WTC11 (cell line): ENCODE results near the gene SMC1B. TPM values are rescaled to one million over a fixed set of nuclear protein-coding genes. Genes with fewer than 3 reads are reported as not detected.
"Not testable (repeated sequence)": the region's sequence is repeated elsewhere in the genome, so short reads cannot be mapped to it uniquely, and the experiment has no call there.

Experiments used
- ATAC-seq: fragments of 200-7000 bp; cut with Tn5 transposase; 2 replicates; pipeline ENCODE4 v1.10.0; 2021; ENCODE audit warnings: mild to moderate bottlenecking, moderate library complexity
- CTCF ChIA-PET: fragments of 300-600 bp; sonication (Branson Sonifier 250); formaldehyde crosslinking; loops from one replicate; lab custom pipeline; 2021; ENCODE audit warnings: antibody characterized with exemption; lab: Charles Lee
- POLR2A ChIA-PET: fragments of 350-600 bp; sonication (Branson Sonifier 250); formaldehyde crosslinking; loops from one replicate; lab custom pipeline; 2021; ENCODE audit warnings: antibody characterized with exemption; lab: Charles Lee
- DNase-seq: peaks from one replicate; pipeline ENCODE4 v3.0.0; 2021; ENCODE audit warnings: low spot score
- H3K27ac Mint-ChIP-seq: 2 replicates; pipeline ENCODE4 v1.8.0; 2021; ENCODE audit warnings: mixed read lengths
- H3K27me3 Mint-ChIP-seq: 2 replicates; pipeline ENCODE4 v1.8.0; 2021; ENCODE audit warnings: low read depth, mild to moderate bottlenecking, moderate library complexity, mixed read lengths
- H3K36me3 Mint-ChIP-seq: 2 replicates; pipeline ENCODE4 v1.8.0; 2021; ENCODE audit warnings: mixed read lengths
- H3K4me1 Mint-ChIP-seq: 2 replicates; pipeline ENCODE4 v1.8.0; 2022; ENCODE audit warnings: mixed read lengths
- H3K4me3 Mint-ChIP-seq: 2 replicates; pipeline ENCODE4 v1.8.0; 2021; ENCODE audit warnings: mild to moderate bottlenecking, moderate library complexity, mixed read lengths
- H3K9me3 Mint-ChIP-seq: 2 replicates; pipeline ENCODE4 v1.8.0; 2021; ENCODE audit warnings: mixed read lengths
- AR ChIP-seq: fragments of 250-450 bp; sonication (Bioruptor Pico); IDR thresholded peaks from 2 replicates; pipeline ENCODE4 v1.9.0; 2021; ENCODE audit warnings: mild to moderate bottlenecking
- ATF2 ChIP-seq: sonication (generic); formaldehyde crosslinking; IDR thresholded peaks from 2 replicates; pipeline ENCODE4 v1.8.1; 2022; ENCODE audit warnings: low read depth, missing genetic modification reagents, borderline replicate concordance
- CREM ChIP-seq: sonication (generic); formaldehyde crosslinking; IDR thresholded peaks from 2 replicates; pipeline ENCODE4 v1.8.1; 2022; ENCODE audit warnings: mild to moderate bottlenecking, missing genetic modification reagents, moderate library complexity
- E2F1 ChIP-seq: sonication (generic); formaldehyde crosslinking; IDR thresholded peaks from 2 replicates; pipeline ENCODE4 v1.8.0; 2022; ENCODE audit warnings: mild to moderate bottlenecking, missing genetic modification reagents
- E2F4 ChIP-seq: sonication (generic); formaldehyde crosslinking; IDR thresholded peaks from 2 replicates; pipeline ENCODE4 v1.8.1; 2022; ENCODE audit warnings: low read depth, mild to moderate bottlenecking, moderate library complexity, missing genetic modification reagents, borderline replicate concordance
- NFYB ChIP-seq: sonication (generic); formaldehyde crosslinking; conservative IDR thresholded peaks from 2 replicates; pipeline ENCODE4 v1.8.0; 2022; ENCODE audit warnings: low read depth, missing genetic modification reagents
- NR2C2 ChIP-seq: sonication (generic); formaldehyde crosslinking; IDR thresholded peaks from 2 replicates; pipeline ENCODE4 v1.8.0; 2022; ENCODE audit warnings: mild to moderate bottlenecking, missing genetic modification reagents
- NR3C1 ChIP-seq: sonication (generic); formaldehyde crosslinking; conservative IDR thresholded peaks from 2 replicates; pipeline ENCODE4 v1.8.1; 2023; ENCODE audit warnings: low read depth, mild to moderate bottlenecking, missing genetic modification reagents
- TP53 ChIP-seq: sonication (generic); formaldehyde crosslinking; IDR thresholded peaks from 2 replicates; pipeline ENCODE4 v1.8.1; 2023; ENCODE audit warnings: mild to moderate bottlenecking, missing genetic modification reagents
- USF1 ChIP-seq: sonication (generic); formaldehyde crosslinking; IDR thresholded peaks from 2 replicates; pipeline ENCODE4 v1.8.0; 2022; ENCODE audit warnings: mild to moderate bottlenecking, missing genetic modification reagents
- USF2 ChIP-seq: sonication (generic); formaldehyde crosslinking; IDR thresholded peaks from 2 replicates; pipeline ENCODE4 v1.8.1; 2023; ENCODE audit warnings: mild to moderate bottlenecking, missing genetic modification reagents, moderate library complexity
- ZNF425 ChIP-seq: fragments of 250-450 bp; sonication (Bioruptor Pico); conservative IDR thresholded peaks from 2 replicates; pipeline ENCODE4 v1.9.0; 2021; ENCODE audit warnings: mild to moderate bottlenecking
- ZNF671 ChIP-seq: fragments of 250-450 bp; sonication (Bioruptor Pico); IDR thresholded peaks from 2 replicates; pipeline ENCODE4 v1.8.0; 2021; ENCODE audit warnings: mild to moderate bottlenecking
- total RNA-seq: library from RNA; stranded (reverse); gene quantifications from 3 replicates; pipeline ENCODE4 v1.2.3, GENCODE V29; 2021

SMC1B gene
- total RNA-seq, 1 experiment from 2014 or later = 0.07 TPM

GRCh38 chr22:45376703-45377102 is 36.7 kb downstream of the SMC1B start (continued):
- no peak for TF ChIP-seq USF1
- no peak for TF ChIP-seq E2F4 (CRISPR knock-in tag)
- no peak for TF ChIP-seq NFYB
- TF ChIP-seq ZNF425 (CRISPR knock-in tag) = no peak

- H3K4me3 Mint-ChIP-seq = no peak overlapping the region
- peaks cover 7% of the 10 kb centered on the region for H3K27me3 Mint-ChIP-seq
- DNase-seq = no peak
- H3K4me1 Mint-ChIP-seq = no peaks in the 10 kb centered on the region; the same call in 1 of the 2 replicates
- no peak for ATAC-seq
- TF ChIP-seq NR2C2 (CRISPR knock-in tag) (no peak), AR (CRISPR knock-in tag) (no peak), CREM (CRISPR knock-in tag) (no peak), NR3C1 (CRISPR knock-in tag) (no peak), TP53 (CRISPR knock-in tag) (no peak), ZNF671 (no peak), ATF2 (CRISPR knock-in tag) (no peak), USF2 (no peak), E2F1 (CRISPR knock-in tag) (no peak)
- peaks cover 38% of the 10 kb centered on the region for H3K9me3 Mint-ChIP-seq
- H3K36me3 Mint-ChIP-seq = peaks cover 10% of the 10 kb centered on the region
- no peak overlapping the region for H3K27ac Mint-ChIP-seq
- CTCF ChIA-PET = interaction anchor here (0.6 kb wide), 1 partner anchor 741 kb away, joined by 3 read pairs; no protein-coding TSS in a partner anchor
- POLR2A ChIA-PET = no interaction called here
Observed at GRCh38 chr22:45376009-45376408, 37.4 kb downstream of the SMC1B start.

GRCh38 chr22:45373592-45373991 is 39.8 kb downstream of the SMC1B start:
- POLR2A ChIA-PET, ATAC-seq, H3K4me1 Mint-ChIP-seq, CTCF ChIA-PET, H3K36me3 Mint-ChIP-seq, H3K4me3 Mint-ChIP-seq, H3K27ac Mint-ChIP-seq, H3K27me3 Mint-ChIP-seq, DNase-seq: not testable (repeated sequence)
- H3K9me3 Mint-ChIP-seq = peaks cover 38% of the 10 kb centered on the region
